GM18907 (cell line): ENCODE measurements around the gene NKD1.

Source experiments
- ATAC-seq: cut with Tn5 transposase; IDR thresholded peaks from one replicate; pipeline ENCODE4 v1.9.1; 2021; ENCODE audit warnings: mild to moderate bottlenecking, moderate library complexity; ENCODE audit not compliant: unreplicated experiment

Gene NKD1

GRCh38 chr16:50597563-50598255 lies 49.5 kb downstream of the NKD1 start:
- no peak for ATAC-seq

GRCh38 chr16:50598256-50598894 lies 50.2 kb downstream of the NKD1 start:
- ATAC-seq = no peak

GRCh38 chr16:50598936-50599361 lies 50.8 kb downstream of the NKD1 start:
- ATAC-seq = no peak

GRCh38 chr16:50599494-50599893 lies 51.3 kb downstream of the NKD1 start:
- no peak for ATAC-seq

- no peak for ATAC-seq
These were observed 52.5 kb downstream of the NKD1 start for GRCh38 chr16:50600582-50601283.

GRCh38 chr16:50601341-50601740 lies 53.1 kb downstream of the NKD1 start:
- ATAC-seq = no peak

GRCh38 chr16:50602126-50602525 lies 53.9 kb downstream of the NKD1 start:
- no peak for ATAC-seq

GRCh38 chr16:50602531-50603205 lies 54.5 kb downstream of the NKD1 start:
- no peak for ATAC-seq

- ATAC-seq = no peak
These were observed 55.2 kb downstream of the NKD1 start for GRCh38 chr16:50603206-50604064.

GRCh38 chr16:50604065-50604418 lies 55.8 kb downstream of the NKD1 start:
- no peak for ATAC-seq

GRCh38 chr16:50604610-50605009 lies 56.4 kb downstream of the NKD1 start:
- ATAC-seq = no peak

GRCh38 chr16:50605733-50606430 lies 57.7 kb downstream of the NKD1 start:
- no peak for ATAC-seq

- ATAC-seq = no peak
These were observed 58.3 kb downstream of the NKD1 start for GRCh38 chr16:50606431-50607050.

- no peak for ATAC-seq
These were observed 58.8 kb downstream of the NKD1 start for GRCh38 chr16:50607051-50607431.

- no peak for ATAC-seq
These were observed 59.3 kb downstream of the NKD1 start for GRCh38 chr16:50607447-50607846.

GRCh38 chr16:50607970-50608557 lies 59.9 kb downstream of the NKD1 start:
- ATAC-seq = no peak

GRCh38 chr16:50609049-50609448 lies 60.9 kb downstream of the NKD1 start:
- no peak for ATAC-seq

- no peak for ATAC-seq
These were observed 61.3 kb downstream of the NKD1 start for GRCh38 chr16:50609471-50609870.
